Inflammatory macrophage (primary cell): ENCODE results near the gene NOX4.
"Not testable (repeated sequence)": the region's sequence is repeated elsewhere in the genome, so short reads cannot be mapped to it uniquely, and the experiment has no call there.

Experiments used
- DNase-seq, 2 donors: peaks; one replicate each; pipeline ENCODE4 v3.0.0-alpha.2; 2020 to 2022

NOX4 gene

DNA sequence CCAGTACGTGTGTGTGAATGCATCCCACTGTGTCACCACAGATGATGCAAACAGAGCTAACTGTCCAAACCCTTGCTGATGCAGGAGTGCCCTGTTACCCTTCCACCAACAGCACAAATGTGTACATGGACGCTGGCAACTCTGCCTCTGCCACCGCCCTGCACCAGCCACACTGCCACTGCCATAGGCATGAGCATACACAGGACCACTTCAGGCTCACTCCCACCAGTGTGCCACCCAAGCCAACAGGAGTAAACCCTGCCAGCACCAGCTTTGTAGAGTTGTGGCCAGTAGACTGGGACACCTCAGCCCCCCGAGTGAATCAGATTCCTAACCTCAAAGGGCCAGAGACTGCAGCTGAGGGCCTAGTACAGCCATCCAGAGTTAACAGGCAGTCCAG is 34.0 kb downstream of the NOX4 start:
- DNase-seq: no peak

DNA sequence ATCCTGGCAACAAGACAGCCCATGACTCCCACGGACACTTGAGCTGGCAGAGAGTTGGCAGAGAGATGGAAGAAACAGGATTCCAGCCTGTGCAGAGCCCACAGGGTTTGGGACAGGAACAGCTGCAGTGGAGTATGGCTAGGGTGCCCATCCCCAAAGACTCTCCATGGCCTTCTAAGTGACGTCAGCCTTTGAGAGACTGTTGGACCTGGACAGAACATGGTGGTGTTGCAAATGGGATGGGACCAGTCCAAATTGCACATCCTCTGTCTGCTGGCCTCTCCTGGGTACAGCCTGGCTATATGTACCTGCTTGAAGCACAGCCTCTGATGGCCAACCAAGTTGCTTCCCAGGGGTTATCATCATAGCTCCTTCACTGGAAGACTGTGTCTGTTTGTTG is 34.5 kb downstream of the NOX4 start:
- no peak for DNase-seq

GRCh38 chr11:89452780-89453179 is 38.4 kb downstream of the NOX4 start:
- DNase-seq: no peak

GRCh38 chr11:89447845-89448244 is 43.3 kb downstream of the NOX4 start:
- no peak for DNase-seq

- DNase-seq: no peak
These were observed 47.5 kb downstream of the NOX4 start for GRCh38 chr11:89443361-89444322.

GRCh38 chr11:89442801-89443200 is 48.4 kb downstream of the NOX4 start:
- no peak for DNase-seq

DNA sequence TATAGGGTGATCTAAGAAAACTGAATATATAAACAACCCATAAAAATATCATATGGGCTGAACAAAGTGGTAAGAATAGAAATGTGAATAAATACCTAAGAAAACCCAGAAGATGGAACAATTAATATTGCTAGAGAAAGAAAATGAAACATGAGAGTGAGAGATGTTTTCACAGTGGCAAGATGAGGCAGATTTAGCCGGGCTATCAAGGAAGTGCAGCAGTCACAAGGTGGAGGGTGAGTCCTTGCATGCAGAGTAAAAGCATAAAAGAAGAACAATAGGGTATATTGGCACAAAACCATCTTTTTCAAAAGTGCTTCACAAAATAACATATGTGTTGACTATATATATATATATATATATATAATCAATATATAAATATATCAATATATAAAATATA is 49.6 kb downstream of the NOX4 start:
- no peak for DNase-seq

- no peak for DNase-seq
These were observed 53.9 kb downstream of the NOX4 start for GRCh38 chr11:89437317-89437716.

GRCh38 chr11:89436071-89436470 is 55.1 kb downstream of the NOX4 start:
- DNase-seq: no peak

DNA sequence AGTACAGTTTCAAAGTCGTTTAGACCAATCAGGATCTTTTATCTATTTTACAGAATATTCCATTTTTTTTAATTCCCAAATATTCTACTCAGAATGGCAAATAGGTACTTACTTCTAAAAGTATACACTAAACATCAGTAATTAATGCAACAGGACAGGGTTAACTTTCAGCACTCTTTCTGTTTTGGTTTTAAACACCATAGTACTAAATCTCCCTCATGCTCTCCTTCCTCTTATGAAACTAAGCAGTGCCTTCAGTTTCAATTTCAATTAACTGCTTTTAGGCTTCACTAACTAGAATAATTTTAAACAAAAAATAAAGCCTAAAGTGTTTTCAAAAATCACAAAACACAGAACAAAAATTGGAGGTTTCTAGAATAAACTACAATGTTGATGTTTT is 57.9 kb downstream of the NOX4 start:
- no peak for DNase-seq

DNA sequence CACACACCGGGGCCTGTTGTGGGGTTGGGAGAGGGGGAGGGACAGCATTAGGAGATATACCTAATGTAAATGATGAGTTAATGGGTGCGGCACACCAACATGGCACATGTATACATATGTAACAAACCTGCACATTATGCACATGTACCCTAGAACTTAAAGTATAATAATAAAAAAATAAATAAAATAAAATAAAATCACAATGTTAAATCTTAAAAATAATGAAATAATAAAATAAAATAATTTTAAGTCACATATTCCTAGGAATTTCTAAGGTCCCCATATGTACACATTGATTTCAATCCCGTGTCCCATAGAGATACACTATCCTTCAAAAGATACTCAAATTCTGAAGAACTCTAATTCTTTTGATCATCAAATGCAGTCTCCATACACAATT is 59.0 kb downstream of the NOX4 start:
- DNase-seq: not testable (repeated sequence)

DNA sequence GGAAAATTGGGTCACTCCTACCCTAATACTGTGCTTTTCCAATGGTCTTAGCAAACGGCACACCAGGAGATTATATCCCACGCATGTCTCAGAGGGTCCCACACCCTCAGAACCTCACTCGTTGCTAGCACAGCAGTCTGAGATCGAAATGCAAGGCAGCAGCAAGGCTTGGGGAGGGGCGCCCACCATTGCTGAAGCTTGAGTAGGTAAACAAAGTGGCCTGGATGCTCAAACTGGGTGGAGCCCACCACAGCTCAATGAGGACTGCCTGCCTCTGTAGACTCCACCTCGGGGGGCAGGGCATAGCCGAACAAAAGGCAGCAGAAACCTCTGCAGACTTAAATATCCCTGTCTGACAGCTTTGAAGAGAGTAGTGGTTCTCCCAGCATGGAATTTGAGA is 64.7 kb downstream of the NOX4 start:
- not testable (repeated sequence) for DNase-seq

- DNase-seq: no peak
These were observed 69.5 kb downstream of the NOX4 start for GRCh38 chr11:89421718-89422117.

- DNase-seq: no peak
These were observed 70.2 kb downstream of the NOX4 start for GRCh38 chr11:89420981-89421380.

GRCh38 chr11:89416961-89417360 is 74.2 kb downstream of the NOX4 start:
- no peak for DNase-seq

DNA sequence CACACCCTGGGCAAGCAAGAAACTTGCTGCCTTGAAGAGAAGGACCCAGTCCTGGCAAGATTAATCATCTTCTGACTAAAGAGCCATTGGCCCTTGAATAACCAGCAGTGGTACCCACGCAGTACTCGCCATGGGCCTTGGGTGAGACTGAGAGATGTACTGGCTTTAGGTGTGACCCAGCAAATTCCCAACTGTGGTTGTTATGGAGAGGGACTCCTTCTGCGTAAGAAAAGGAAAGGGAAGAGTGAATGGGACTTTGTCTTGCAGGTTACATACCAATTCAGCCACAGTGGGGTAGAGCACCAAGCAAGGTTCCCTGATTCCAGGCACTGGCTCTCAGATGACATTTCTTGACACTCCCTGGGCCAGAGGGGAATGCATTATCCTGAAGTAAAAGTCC is 80.1 kb downstream of the NOX4 start:
- DNase-seq: not testable (repeated sequence)

DNA sequence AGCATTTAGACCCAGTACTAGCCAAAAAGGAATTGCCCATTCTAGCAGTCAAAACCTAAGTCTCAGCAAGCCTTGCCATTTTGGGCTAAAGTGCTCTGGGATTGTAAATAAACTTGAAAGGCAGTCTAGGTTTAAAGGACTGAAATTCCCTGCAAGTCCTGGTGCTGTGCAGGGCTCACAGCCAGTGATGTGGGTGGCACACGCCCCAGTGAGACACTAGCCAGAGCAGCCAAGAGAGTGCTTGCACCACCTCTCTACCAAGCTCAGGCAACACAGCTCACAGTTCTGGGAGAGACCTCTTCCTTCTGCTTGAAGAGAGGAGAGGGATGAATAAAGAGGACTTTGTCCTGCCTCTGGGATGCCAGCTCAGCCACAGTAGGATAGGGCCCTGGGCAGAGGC is 80.5 kb downstream of the NOX4 start:
- not testable (repeated sequence) for DNase-seq

GRCh38 chr11:89408441-89408840 is 82.7 kb downstream of the NOX4 start:
- not testable (repeated sequence) for DNase-seq

DNA sequence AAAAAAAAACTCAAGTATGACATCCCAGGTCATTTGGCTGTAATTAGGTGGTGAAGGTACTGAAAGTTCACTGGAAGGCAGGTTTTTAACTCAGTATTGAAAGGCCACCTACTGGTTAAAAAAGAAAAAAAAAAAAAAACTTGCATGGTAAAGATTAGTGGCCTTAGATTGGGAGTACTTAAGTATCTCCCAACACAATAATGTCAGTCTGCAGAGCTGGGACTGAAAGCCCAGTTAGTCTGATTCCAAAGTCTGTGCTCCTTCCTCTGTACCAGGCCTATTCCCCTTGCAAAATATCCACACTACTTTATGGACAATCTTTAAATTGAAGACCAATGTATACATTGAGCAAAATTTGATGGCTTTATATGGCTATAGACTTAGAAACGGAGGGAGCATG is 85.5 kb downstream of the NOX4 start:
- no peak for DNase-seq

GRCh38 chr11:89391654-89392053 is 99.5 kb downstream of the NOX4 start:
- DNase-seq: not testable (repeated sequence)

GRCh38 chr11:89387501-89387900 is 103.7 kb downstream of the NOX4 start:
- not testable (repeated sequence) for DNase-seq

DNA sequence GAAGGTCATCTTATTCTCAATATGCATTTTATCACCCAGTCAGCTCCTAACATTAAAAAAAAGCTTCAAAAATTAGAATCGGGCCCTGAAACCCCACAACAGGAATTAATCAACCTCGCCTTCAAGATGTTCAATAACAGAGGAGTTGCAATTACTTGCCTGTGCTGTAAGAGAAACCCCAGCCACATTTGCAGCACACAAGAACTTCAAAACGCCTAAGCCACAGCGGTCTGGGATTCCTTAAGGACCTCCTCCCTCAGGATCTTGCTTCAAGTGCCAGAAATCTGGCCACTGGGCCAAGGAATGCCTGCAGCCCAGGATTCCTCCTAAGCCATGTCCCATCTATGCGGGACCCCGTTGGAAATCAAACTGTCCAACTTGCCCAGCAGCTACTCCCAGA is 108.2 kb downstream of the NOX4 start:
- DNase-seq: not testable (repeated sequence)

DNA sequence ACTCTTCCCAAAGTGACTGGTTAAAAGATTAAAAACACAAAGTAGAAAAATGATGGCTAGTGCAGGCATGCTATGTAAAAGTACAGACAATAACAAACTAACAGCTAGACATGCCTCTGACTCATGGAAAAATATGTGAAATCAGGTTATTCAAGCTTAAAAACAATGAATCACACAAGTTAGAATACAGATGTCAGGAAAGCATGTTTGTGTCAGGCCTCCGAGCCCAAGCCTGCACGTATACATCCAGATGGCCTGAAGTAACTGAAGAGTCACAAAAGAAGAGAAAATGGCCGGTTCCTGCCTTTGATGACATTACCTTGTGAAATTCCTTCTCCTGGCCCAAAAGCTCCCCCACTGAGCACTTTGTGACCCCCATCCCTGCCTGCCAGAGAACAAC is 110.1 kb downstream of the NOX4 start:
- no peak for DNase-seq

- DNase-seq: not testable (repeated sequence)
These were observed 111.0 kb downstream of the NOX4 start for GRCh38 chr11:89379976-89380771.
